Naive thymus-derived CD8-positive, alpha-beta T cell (primary cell): ENCODE results near the gene TMEM51. TPM values are rescaled to one million over a fixed set of nuclear protein-coding genes. Genes with fewer than 3 reads are reported as not detected.
"Not testable (repeated sequence)": the region's sequence is repeated elsewhere in the genome, so short reads cannot be mapped to it uniquely, and the experiment has no call there.

Source experiments
- ATAC-seq, 2 donors: fragments of 150-1000 bp; cut with Tn5 transposase in 1 of 2; sonication (Bioruptor Pico), chemical (Tn5 transposase) in 1 of 2; 1 replicate in 1 of 2; 2 replicates in 1 of 2; pipeline ENCODE4 v1.10.0; 2021; ENCODE audit warnings: mild to moderate bottlenecking in 2 of 2, moderate library complexity in 2 of 2
- POLR2A ChIA-PET: fragments of 350-600 bp; sonication (Branson Sonifier 250); formaldehyde crosslinking; loops from one replicate; lab custom pipeline; 2021; ENCODE audit warnings: antibody characterized with exemption; lab: Charles Lee
- DNase-seq, 10 donors: peaks; one replicate each; pipeline versions ENCODE4 v3.0.0 to v3.0.0-alpha.2; 2020 to 2022
- H3K27ac Mint-ChIP-seq, 10 donors: one replicate each; pipeline ENCODE4 v1.8.0; 2020 to 2022; ENCODE audit warnings: mild to moderate bottlenecking in 10 of 10, mixed read lengths in 10 of 10, moderate library complexity in 4 of 10, inconsistent platforms in 1 of 10
- H3K27me3 Mint-ChIP-seq, 5 donors: one replicate each; pipeline ENCODE4 v1.8.0; 2021 to 2022; ENCODE audit warnings: mixed read lengths in 5 of 5
- H3K36me3 Mint-ChIP-seq, 3 donors: one replicate each; pipeline ENCODE4 v1.8.0; 2020 to 2022; ENCODE audit warnings: mixed read lengths in 3 of 3, mild to moderate bottlenecking in 2 of 3, inconsistent platforms in 1 of 3
- H3K4me1 Mint-ChIP-seq, 4 donors: one replicate each; pipeline ENCODE4 v1.8.0; 2021 to 2022; ENCODE audit warnings: mixed read lengths in 4 of 4
- H3K4me3 Mint-ChIP-seq, 10 donors: one replicate each; pipeline ENCODE4 v1.8.0; 2020 to 2022; ENCODE audit warnings: mild to moderate bottlenecking in 10 of 10, mixed read lengths in 10 of 10, moderate library complexity in 6 of 10, inconsistent platforms in 1 of 10
- H3K9me3 Mint-ChIP-seq, 9 donors: one replicate each; pipeline ENCODE4 v1.8.0; 2020 to 2022; ENCODE audit warnings: mixed read lengths in 9 of 9, mild to moderate bottlenecking in 3 of 9, inconsistent platforms in 1 of 9, moderate library complexity in 1 of 9
- polyA plus RNA-seq, 3 donors: library from polyadenylated mRNA; unstranded; fragments of 300-500 nt; fragmentation: Illumina TruSeq; gene quantifications; one replicate each; pipeline ENCODE4 v1.2.3, GENCODE V29; 2021
- total RNA-seq, 8 experiments: library from RNA in 2 of 8; stranded (reverse) in 2 of 8; gene quantifications; one replicate each; pipeline ENCODE4 v1.2.3 and lab custom pipeline; 2021 to 2026

TMEM51 gene
- total and polyA plus RNA-seq, 5 experiments from 2014 or later: not detected

DNA sequence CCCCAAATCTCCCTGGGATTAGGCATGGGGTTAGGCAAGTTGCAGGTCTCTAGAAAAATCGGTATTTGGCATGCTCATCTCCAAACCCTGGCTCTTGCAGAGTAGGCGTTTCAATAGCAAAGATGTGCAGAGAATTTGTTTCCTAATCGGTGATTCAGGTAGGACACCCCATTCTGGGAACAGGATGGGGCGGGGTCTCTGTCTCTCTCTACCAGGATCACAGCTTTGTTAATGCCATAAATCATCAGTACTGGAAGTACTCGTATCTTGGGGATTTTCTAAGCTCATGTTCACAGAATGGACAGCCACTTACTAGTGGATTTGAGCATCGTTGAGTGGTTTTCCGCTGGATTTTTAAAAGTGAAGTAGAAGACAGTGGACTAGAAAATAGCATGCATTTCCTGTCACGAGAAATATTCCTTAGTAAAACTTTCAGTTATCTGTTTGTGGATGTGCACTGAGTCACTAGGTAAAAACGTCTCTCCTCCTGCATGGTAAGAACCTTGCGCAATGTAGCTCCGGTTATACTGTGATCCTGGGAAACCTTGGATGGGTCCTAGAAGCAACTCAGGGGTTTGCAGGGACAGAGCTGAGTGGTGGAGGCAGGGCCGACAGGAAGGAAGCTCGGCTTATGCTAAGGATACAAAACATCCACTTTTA lies 5.1 kb downstream of the TMEM51 start:
- Mint-ChIP-seq H3K4me3 (no peak overlapping the region), H3K36me3 (no peaks in the 10 kb centered on the region), H3K27me3 (peaks cover 8 to 20% (median 13%) of the 10 kb centered on the region in 5 donors), H3K27ac (no peak overlapping the region), H3K9me3 (no peaks in the 10 kb centered on the region), H3K4me1 (peaks cover 10 to 30% (median 22%) of the 10 kb centered on the region in 4 donors)
- DNase-seq: no peak
- POLR2A ChIA-PET: no interaction called here
- no peak for ATAC-seq

DNA sequence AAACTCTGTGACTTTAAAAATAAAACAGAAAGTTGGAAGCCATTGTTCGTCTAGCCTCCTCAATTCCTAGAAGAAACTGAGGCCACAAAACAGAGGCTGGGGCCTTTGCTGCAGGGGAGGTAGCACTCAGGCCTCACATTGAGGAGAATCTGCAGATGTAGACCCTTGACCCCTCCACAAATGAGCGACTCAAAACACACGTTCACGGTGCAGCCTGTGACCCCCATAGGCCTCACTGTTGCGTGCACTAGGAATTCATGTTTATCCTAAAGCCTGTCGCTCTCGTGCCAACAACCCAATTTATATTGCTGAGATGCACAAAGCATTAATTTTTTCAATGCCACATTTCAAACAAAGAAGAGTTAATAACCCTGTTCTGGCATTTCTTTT lies 5.6 kb downstream of the TMEM51 start:
- H3K4me1 Mint-ChIP-seq: peaks cover 10 to 27% (median 21%) of the 10 kb centered on the region in 4 donors
- H3K36me3 Mint-ChIP-seq: no peaks in the 10 kb centered on the region
- H3K27me3 Mint-ChIP-seq: peaks cover 8 to 19% (median 13%) of the 10 kb centered on the region in 5 donors
- H3K9me3 Mint-ChIP-seq: no peaks in the 10 kb centered on the region
- H3K27ac Mint-ChIP-seq: no peak overlapping the region
- DNase-seq: no peak
- no peak overlapping the region for H3K4me3 Mint-ChIP-seq
- ATAC-seq: no peak
- POLR2A ChIA-PET: no interaction called here

DNA sequence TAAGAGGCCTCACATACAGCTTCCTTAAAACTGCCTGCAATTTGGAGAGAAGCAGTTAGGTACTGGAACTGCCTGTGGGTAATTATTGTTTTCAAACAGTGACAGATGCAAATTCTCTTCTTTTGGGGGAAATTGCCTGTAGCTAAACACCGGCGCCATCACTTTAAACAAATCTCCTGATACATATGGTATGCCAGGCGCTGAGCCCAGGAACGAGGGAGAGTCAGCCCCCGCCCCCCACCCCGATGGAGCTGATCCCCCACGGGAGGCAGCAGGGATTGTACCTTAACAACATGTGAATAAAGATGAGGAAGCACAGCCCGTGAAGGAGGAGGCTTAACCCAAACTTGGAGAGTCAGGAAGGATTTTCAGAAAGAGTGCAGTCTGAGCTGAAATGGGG lies 7.1 kb downstream of the TMEM51 start:
- Mint-ChIP-seq H3K4me3 (no peak overlapping the region), H3K9me3 (no peaks in the 10 kb centered on the region), H3K27ac (no peak overlapping the region), H3K36me3 (no peaks in the 10 kb centered on the region), H3K27me3 (peaks cover under 1 to 5% (median 4%) of the 10 kb centered on the region in 5 donors), H3K4me1 (peaks cover 4 to 17% (median 14%) of the 10 kb centered on the region in 4 donors)
- no peak for ATAC-seq
- no peak for DNase-seq
- POLR2A ChIA-PET: no interaction called here

DNA sequence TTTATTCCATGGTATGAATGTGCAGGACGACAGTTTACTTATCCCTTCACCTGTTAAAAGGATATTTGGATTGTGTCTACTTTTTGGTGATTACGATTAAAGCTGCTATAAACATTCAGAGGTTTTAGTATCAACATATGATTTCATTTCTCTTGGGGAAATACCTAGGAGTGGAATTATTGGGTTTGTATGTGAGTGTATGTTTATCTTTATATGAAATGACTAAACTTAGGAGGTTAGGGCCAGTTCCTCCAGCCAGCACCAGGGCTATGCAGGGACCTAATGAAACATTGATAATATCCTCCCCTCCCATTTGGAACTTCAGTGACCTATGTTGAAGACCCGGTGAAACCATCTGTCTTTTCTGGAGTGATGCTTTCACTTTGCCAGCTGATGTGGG lies 13.8 kb downstream of the TMEM51 start:
- no peak overlapping the region for H3K4me3 Mint-ChIP-seq
- H3K9me3 Mint-ChIP-seq: no peaks in the 10 kb centered on the region
- H3K27me3 Mint-ChIP-seq: peaks cover 4 to 10% (median 5%) of the 10 kb centered on the region in 5 donors
- H3K36me3 Mint-ChIP-seq: no peaks in the 10 kb centered on the region
- H3K27ac Mint-ChIP-seq: no peak overlapping the region
- no peak for ATAC-seq
- DNase-seq: no peak
- no peaks in the 10 kb centered on the region for H3K4me1 Mint-ChIP-seq
- POLR2A ChIA-PET: no interaction called here

DNA sequence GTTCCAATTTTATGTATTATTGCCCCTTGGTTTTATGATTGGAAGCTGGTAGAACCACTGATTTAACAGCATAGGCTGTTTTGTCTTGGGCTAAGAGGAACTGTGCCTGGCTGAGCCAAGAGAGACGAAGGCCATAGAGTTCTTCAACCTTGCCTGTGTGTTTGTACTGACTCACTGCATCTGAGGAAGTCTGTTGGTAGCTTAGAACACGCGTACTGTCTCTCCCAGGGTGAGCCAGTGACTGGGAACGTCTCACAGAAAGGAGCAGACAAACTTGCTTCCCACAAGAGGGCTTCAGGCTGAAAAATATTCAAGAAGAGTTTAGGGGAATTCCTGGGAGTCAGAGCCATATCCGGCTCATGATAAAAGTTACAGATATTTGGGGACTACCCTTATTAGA lies 14.9 kb downstream of the TMEM51 start:
- Mint-ChIP-seq H3K4me1 (peaks cover 0 to 3% (median 0%) of the 10 kb centered on the region in 4 donors), H3K4me3 (no peak overlapping the region), H3K9me3 (no peaks in the 10 kb centered on the region), H3K27ac (no peak overlapping the region), H3K36me3 (no peaks in the 10 kb centered on the region), H3K27me3 (peaks cover 3 to 12% (median 8%) of the 10 kb centered on the region in 5 donors)
- ATAC-seq (no peak), DNase-seq (no peak)
- POLR2A ChIA-PET: no interaction called here

DNA sequence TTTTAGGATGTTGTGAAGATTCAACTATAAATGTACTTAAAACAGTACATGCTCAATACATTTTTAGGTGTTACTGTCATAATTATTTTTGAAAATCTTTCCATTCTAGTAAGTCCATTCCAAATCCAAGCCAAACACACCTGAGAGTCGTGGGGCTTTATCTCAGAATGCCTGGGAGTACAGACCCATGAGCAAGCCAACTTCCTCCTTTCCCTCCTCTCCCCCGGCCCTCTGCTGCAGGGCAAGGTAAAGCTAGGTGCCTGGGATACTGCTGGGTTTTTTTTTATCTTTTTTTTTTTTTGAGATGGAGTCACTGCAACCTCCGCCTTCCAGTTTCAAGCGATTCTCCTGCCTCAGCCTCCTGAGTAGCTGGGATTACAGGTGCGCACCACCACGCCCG lies 16.5 kb downstream of the TMEM51 start:
- no peak for ATAC-seq
- no peak for DNase-seq
- Mint-ChIP-seq H3K4me1 (peaks cover 0 to 6% (median 2%) of the 10 kb centered on the region in 4 donors), H3K27ac (no peak overlapping the region), H3K36me3 (no peaks in the 10 kb centered on the region), H3K9me3 (peaks cover 0 to 2% (median 0%) of the 10 kb centered on the region in 9 donors), H3K27me3 (peaks cover 7 to 13% (median 8%) of the 10 kb centered on the region in 5 donors), H3K4me3 (no peak overlapping the region)
- POLR2A ChIA-PET: no interaction called here

DNA sequence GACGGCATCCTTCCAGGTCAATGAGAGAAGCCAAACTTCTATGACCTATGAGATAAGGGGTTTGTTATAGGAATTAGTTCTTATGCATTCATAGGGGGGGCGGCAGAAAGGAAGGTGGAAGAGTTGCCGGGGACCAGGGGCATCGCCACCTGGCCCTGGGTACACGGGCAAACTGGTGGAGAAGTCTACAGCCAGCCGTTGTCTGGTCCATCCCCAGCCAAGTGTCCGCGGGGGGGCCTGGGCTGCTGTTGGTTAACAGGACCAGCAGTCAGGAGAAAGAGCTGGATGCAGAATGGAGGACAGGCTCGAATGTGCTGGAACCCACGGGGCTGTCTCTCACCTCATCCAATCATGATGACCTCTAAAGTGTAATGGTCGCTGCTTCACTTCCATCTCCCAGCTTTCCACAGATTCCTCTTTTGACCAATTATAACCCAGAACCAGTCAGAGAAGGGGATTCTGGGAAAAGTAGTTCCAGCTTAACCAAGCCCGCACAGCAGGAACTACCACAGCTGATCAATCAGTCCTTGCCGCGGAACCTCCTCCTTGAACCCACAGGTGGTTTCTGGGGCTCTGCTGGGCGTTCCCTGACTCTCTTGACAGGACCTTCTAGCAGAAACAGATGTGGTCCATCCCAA lies 17.8 kb downstream of the TMEM51 start:
- H3K27me3 Mint-ChIP-seq: peaks cover 7 to 18% (median 12%) of the 10 kb centered on the region in 5 donors
- DNase-seq (no peak), ATAC-seq (no peak)
- H3K4me1 Mint-ChIP-seq: peaks cover 0 to 6% (median 2%) of the 10 kb centered on the region in 4 donors
- peaks cover 0 to 7% (median 0%) of the 10 kb centered on the region in 3 donors for H3K36me3 Mint-ChIP-seq
- H3K27ac Mint-ChIP-seq: no peak overlapping the region
- H3K9me3 Mint-ChIP-seq: peaks cover 0 to 4% (median 0%) of the 10 kb centered on the region in 9 donors
- no peak overlapping the region for H3K4me3 Mint-ChIP-seq
- POLR2A ChIA-PET: no interaction called here

DNA sequence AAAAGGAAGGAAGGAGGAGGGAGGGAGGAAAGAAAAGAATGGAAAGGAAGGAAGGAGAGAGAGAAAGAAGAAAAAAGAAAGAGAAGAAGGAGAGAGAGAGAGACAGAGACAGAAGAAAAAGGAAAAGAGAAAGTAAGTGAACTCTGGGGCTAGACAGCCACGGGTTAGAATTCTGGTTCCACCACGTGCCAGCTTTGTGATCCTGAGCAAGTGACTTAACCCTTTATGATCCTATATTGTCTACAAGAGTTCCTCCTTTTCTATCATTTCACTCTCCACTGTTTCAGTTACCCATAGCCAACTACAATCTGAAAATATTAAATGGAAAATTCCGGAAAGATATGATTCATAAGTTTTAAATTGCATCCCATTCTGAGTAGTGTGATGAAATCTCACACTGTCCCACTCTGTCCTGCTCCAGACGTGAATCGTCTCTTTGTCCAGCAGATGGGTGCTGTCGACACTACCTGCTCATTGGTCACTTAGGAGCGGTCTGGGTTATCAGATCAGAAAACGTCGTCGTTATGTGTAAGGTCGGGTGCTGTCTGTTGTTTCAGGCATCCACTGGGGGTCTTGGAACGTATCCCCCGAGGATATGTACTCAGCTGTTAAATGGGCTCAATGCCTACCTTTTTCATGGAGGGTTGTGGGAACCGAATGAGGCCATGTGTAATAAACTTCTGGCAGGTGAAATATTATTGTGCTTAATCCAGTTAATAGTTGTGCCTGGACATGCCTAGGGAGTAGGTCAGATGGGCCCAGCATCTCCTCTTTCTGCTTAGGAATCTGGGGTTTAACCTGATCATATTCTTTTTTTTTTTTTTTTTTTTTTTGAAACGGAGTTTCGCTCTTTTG lies 19.1 kb downstream of the TMEM51 start:
- ATAC-seq (no peak), DNase-seq (no peak)
- Mint-ChIP-seq H3K4me1 (peaks cover 0 to 6% (median 2%) of the 10 kb centered on the region in 4 donors), H3K27me3 (peaks cover 17 to 30% (median 18%) of the 10 kb centered on the region in 5 donors), H3K4me3 (no peak overlapping the region), H3K36me3 (peaks cover 0 to 7% (median 0%) of the 10 kb centered on the region in 3 donors), H3K27ac (no peak overlapping the region), H3K9me3 (peaks cover 0 to 4% (median 0%) of the 10 kb centered on the region in 9 donors)
- POLR2A ChIA-PET: no interaction called here

DNA sequence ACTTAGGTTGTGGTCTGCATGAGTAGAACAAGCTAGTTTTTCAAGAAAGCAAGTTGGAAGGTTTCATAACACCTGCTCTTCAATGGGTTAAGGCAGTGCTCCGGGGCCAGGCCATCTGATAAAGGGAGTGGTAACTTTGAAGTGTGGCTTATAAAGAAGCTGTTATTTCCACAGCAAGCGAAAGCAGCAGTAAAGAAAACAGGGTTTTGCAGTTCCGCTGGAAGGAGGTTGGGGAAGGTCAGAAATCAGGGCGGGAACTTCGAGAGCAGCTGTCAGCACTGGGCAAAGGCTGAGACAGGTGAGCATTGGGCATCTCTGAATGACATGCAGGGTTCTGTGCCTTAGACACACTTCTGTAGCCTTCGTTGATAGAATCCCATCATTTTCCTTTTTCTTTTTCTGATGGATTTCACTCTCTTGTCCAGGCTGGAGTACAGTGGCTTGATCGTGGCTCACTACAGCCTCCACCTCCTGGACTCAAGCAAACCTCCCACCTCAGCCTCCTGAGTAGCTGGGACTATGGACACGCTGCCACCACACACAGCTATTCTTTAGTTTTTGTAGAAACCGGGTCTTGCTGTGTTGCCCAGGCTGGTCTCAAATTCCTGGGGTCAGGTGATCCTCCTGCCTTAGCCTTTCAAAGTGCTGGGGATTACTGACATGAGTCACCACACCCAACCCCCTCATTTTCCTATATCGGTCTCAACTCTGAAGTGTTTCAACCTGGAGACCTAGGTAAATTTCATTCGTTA lies 20.5 kb downstream of the TMEM51 start:
- H3K9me3 Mint-ChIP-seq: peaks cover 0 to 4% (median 0%) of the 10 kb centered on the region in 9 donors
- no peak overlapping the region for H3K27ac Mint-ChIP-seq
- peaks cover 0 to 6% (median 2%) of the 10 kb centered on the region in 4 donors for H3K4me1 Mint-ChIP-seq
- DNase-seq (no peak), ATAC-seq (no peak)
- H3K36me3 Mint-ChIP-seq: peaks cover 0 to 7% (median 0%) of the 10 kb centered on the region in 3 donors
- H3K4me3 Mint-ChIP-seq: no peak overlapping the region
- peaks cover 16 to 44% (median 27%) of the 10 kb centered on the region in 5 donors for H3K27me3 Mint-ChIP-seq
- POLR2A ChIA-PET: no interaction called here

DNA sequence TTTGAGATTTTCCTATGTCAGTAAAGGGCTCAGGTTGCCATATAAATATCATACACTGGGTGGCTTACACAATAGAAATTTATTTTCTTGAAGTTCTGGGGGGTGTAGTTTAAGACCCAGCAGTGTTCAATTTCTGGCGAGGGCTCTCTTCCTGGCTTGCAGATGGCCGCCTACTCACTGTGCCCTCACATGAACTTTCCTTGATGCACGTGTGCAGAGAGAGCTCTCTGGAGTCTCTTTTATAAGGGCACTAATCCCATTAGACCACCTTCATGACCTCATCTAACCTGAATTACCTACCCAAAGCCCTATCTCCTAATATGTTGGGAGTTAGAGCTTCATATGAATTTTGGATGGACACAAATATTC lies 21.1 kb downstream of the TMEM51 start:
- H3K27me3 Mint-ChIP-seq: peaks cover 13 to 45% (median 27%) of the 10 kb centered on the region in 5 donors
- ATAC-seq: no peak
- H3K27ac Mint-ChIP-seq: no peak overlapping the region

DNA sequence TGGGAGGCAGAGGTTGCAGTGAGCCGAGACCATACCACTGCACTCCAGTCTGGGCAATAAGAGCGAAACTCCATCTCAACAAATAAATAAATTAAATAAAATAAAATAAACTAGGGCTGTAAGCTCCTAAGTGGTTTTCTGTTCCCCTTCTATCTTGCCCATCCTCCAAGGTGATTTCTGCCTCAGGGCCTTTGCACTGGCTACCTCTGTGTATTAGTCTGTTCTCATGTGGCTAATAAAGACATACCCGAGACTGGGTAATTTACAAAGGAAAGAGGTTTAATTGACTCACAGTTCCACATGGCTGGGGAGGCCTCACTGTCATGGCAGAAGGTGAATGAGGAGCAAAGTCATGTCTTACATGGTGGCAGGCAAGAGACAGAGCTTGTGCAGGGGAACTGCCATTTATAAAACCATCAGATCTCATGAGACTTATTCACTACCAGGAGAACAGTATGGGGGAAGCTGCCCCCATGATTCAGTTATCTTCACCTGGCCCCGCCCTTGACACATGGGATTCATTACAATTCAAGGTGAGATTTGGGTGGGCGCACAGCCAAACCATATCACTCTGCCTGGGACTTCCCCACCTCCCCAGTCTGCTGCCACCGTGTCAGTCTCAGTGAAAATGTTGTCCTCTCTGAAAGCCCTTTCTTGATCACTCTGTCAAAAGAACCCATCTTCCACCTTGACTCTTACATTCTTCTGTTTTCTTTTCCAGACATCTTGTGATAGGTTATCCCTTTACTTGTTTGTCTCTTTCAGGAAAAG lies 22.0 kb downstream of the TMEM51 start:
- ATAC-seq, DNase-seq, H3K27ac Mint-ChIP-seq, H3K4me3 Mint-ChIP-seq, POLR2A ChIA-PET, H3K36me3 Mint-ChIP-seq, H3K9me3 Mint-ChIP-seq, H3K4me1 Mint-ChIP-seq: not testable (repeated sequence)
- peaks cover 11 to 45% (median 27%) of the 10 kb centered on the region in 5 donors for H3K27me3 Mint-ChIP-seq

More for the DNA sequence above, 21.1 kb downstream of the TMEM51 start:
- peaks cover 0 to 6% (median 2%) of the 10 kb centered on the region in 4 donors for H3K4me1 Mint-ChIP-seq
- POLR2A ChIA-PET: no interaction called here
- peaks cover 0 to 4% (median 0%) of the 10 kb centered on the region in 9 donors for H3K9me3 Mint-ChIP-seq
- no peak for DNase-seq
- H3K36me3 Mint-ChIP-seq: peaks cover 0 to 7% (median 0%) of the 10 kb centered on the region in 3 donors
- no peak overlapping the region for H3K4me3 Mint-ChIP-seq
